GM12892 (cell line): Measurements from ENCODE around the gene SATB2.

ENCODE experiments used
- POLR2A ChIP-seq: IDR thresholded peaks from 2 replicates; pipeline ENCODE4 v1.6.1; 2011; ENCODE audit warnings: low read depth, low read length, control low read depth
- POLR2AphosphoS5 ChIP-seq: IDR thresholded peaks from 2 replicates; pipeline ENCODE4 v1.6.1; 2011; ENCODE audit warnings: low read depth, low read length, control low read depth

- TF ChIP-seq POLR2A: no peak
- TF ChIP-seq POLR2AphosphoS5: no peak
Measured at GRCh38 chr2:199464606-199465352, 7.0 kb upstream of the SATB2 start.
